GM13977 (cell line): ENCODE results near the gene UNC119.
A peak's percentile ranks its signal among the peaks of the same experiment; 100 is the strongest.

ENCODE experiments used
- DNase-seq: peaks from one replicate; pipeline ENCODE4 v3.0.0; 2012; ENCODE audit warnings: low spot score
- CTCF ChIP-seq: IDR thresholded peaks from 2 replicates; pipeline ENCODE4 v1.5.1; 2012; ENCODE audit warnings: mild to moderate bottlenecking, control low read depth; ENCODE audit not compliant: insufficient read depth; ENCODE audit errors: extremely low read depth, missing control alignments
- in situ Hi-C: fragments of 300-500 bp; cut with MboI; formaldehyde crosslinking; loops from one replicate; pipeline ENCODE4 v1.12.0; 2022; ENCODE audit warnings: low sequenced_read_pairs, low pct_unique_long_range_greater_than_20kb, mixed read lengths, inconsistent platforms; ENCODE audit not compliant: unreplicated experiment

The UNC119 gene

GRCh38 chr17:28538296-28538895, 14.0 kb downstream of the UNC119 start:
- TF ChIP-seq CTCF = no peak
- in situ Hi-C loops = loop anchor here (25.0 kb wide), 1 partner anchor 151 kb away; no protein-coding TSS in a partner anchor
- DNase-seq = no peak

- TF ChIP-seq CTCF = no peak
- DNase-seq = no peak
- in situ Hi-C loops = loop anchor here (25.0 kb wide), 1 partner anchor 150 kb away; no protein-coding TSS in a partner anchor
Measured at GRCh38 chr17:28537219-28537610, 15.2 kb downstream of the UNC119 start.

- TF ChIP-seq CTCF = no peak
- no peak for DNase-seq
- in situ Hi-C loops = loop anchor here (25.0 kb wide), 1 partner anchor 149 kb away; no protein-coding TSS in a partner anchor
Measured at GRCh38 chr17:28536532-28537218, 15.7 kb downstream of the UNC119 start.

- in situ Hi-C loops = loop anchor here (25.0 kb wide), 1 partner anchor 148 kb away; no protein-coding TSS in a partner anchor
- no peak for DNase-seq
- peak; percentile 14 for TF ChIP-seq CTCF
Measured at GRCh38 chr17:28534740-28535375, 17.6 kb downstream of the UNC119 start.

GRCh38 chr17:28533091-28533807, 19.2 kb downstream of the UNC119 start:
- in situ Hi-C loops = loop anchor here (25.0 kb wide), 1 partner anchor 146 kb away; no protein-coding TSS in a partner anchor
- no peak for TF ChIP-seq CTCF
- no peak for DNase-seq
